ENCODE data around the gene ASCC3.

The ASCC3 gene

GRCh38 chr6:100464903-100465700 lies 416.0 kb downstream of the ASCC3 start, which contains the start of gene SIM1:
Gene SIM1 (minus strand): TSS chr6:100464921. CDS start chr6:100463468, 1,453 bp downstream.
- no peak for TF ChIP-seq ZFX (IDR thresholded peaks at IDR 0.05; ENCODE audit: borderline replicate concordance)
- TF ChIP-seq CTCF (IDR thresholded peaks at IDR 0.05) = no peak
- H3K27ac ChIP-seq = no peak within 1 kb of the TSS

- no peak for TF ChIP-seq CTCF (IDR thresholded peaks at IDR 0.05)
- TF ChIP-seq ZFX (IDR thresholded peaks at IDR 0.05; ENCODE audit: borderline replicate concordance) = no peak
- H3K27ac ChIP-seq = no peak overlapping the region
These were observed 416.8 kb downstream of the ASCC3 start for GRCh38 chr6:100464162-100464851.

- TF ChIP-seq ZFX (IDR thresholded peaks at IDR 0.05; ENCODE audit: borderline replicate concordance) (no peak), CTCF (IDR thresholded peaks at IDR 0.05) (no peak)
- H3K27ac ChIP-seq = no peak overlapping the region
These were observed 417.4 kb downstream of the ASCC3 start for GRCh38 chr6:100463630-100464161.

- TF ChIP-seq ZFX (IDR thresholded peaks at IDR 0.05; ENCODE audit: borderline replicate concordance) (no peak), CTCF (IDR thresholded peaks at IDR 0.05) (no peak)
- H3K27ac ChIP-seq = no peak overlapping the region
These were observed 418.2 kb downstream of the ASCC3 start for GRCh38 chr6:100462706-100463629.

- no peak for TF ChIP-seq ZFX (IDR thresholded peaks at IDR 0.05; ENCODE audit: borderline replicate concordance)
- TF ChIP-seq CTCF (IDR thresholded peaks at IDR 0.05) = no peak
- no peak overlapping the region for H3K27ac ChIP-seq
These were observed 419.0 kb downstream of the ASCC3 start for GRCh38 chr6:100461917-100462705.

- H3K27ac ChIP-seq = no peak overlapping the region
- TF ChIP-seq CTCF (IDR thresholded peaks at IDR 0.05) (no peak), ZFX (IDR thresholded peaks at IDR 0.05; ENCODE audit: borderline replicate concordance) (no peak)
These were observed 419.7 kb downstream of the ASCC3 start for GRCh38 chr6:100461278-100461916.

Data from 22Rv1 (cell line).